NCI-H1436 treated with DMSO at 0.1 percent for 48 hours (cell line): ENCODE data around the gene SELENOW.
"Not testable (repeated sequence)": the region's sequence is repeated elsewhere in the genome, so short reads cannot be mapped to it uniquely, and the experiment has no call there.

Experiments
- DNase-seq: peaks from one replicate; lab custom pipeline; 2025; lab: John Stamatoyannopoulos, UW

The SELENOW gene

DNA sequence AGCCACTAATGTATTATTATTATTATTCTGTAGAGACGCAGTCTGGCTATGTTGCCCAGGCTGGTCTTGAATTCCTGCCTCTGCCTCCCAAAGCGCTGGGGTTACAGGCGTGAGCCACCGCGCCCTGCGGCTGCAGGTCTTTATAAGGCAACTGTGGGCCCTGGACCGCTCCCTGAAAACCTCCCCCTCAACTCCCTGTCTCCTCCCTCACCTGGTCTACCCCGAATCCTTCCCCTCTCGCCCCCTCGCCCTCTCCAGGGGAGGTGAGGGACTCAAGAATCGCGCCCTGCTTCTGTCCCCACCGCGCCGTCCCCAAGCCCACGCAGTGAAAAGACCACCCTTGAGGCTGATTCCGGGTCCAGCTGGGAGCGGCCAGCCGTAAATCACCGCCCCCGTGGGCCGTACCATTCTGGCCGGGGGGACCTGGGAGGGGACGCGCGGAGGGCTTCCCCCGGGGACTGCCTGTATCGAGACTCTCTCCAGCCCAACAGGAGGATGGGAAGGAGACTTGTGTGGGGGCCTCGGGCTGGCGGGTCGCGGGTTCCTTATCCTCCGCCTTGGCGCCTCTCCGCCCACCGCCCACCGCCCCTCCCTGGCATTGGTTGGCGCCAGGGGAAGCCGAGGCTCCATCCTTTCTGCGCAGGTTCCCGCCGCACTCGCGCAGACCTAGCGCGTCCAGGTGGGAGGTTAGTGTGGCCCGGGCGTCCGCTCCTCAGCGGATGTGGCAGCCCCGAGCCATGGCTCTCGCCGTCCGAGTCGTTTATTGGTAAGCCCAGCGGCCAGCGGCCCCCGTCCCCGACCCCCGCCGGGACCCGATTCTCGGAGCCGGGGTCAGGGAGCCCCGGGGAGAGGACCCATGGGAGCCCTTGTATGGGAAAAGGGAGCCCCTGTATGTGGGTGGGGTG, at the start of gene SELENOW:
SELENOW (plus strand) TSS at position 655 of the 905 bp plus-strand sequence; CDS start at position 738, 83 bp downstream.
- peak; percentile 56 for DNase-seq

DNA sequence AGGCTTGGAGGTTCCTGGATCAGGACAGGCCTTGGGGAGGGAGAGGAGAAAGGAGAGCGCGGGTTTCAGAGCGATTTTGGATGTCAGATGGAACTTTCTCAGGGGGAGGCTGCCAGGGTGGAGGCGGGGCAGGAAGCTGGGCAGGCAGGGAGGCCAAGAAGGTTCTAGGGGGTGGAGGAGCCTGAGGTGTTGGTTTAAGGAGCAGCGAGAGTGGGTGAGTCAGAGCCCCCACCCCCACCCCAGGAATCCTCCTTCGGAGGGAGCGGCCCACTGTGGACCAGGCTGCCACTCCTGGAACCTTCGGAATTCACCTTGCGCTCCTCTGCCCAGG, 49.1 kb upstream of the SELENOW start:
- DNase-seq, result no peak

DNA sequence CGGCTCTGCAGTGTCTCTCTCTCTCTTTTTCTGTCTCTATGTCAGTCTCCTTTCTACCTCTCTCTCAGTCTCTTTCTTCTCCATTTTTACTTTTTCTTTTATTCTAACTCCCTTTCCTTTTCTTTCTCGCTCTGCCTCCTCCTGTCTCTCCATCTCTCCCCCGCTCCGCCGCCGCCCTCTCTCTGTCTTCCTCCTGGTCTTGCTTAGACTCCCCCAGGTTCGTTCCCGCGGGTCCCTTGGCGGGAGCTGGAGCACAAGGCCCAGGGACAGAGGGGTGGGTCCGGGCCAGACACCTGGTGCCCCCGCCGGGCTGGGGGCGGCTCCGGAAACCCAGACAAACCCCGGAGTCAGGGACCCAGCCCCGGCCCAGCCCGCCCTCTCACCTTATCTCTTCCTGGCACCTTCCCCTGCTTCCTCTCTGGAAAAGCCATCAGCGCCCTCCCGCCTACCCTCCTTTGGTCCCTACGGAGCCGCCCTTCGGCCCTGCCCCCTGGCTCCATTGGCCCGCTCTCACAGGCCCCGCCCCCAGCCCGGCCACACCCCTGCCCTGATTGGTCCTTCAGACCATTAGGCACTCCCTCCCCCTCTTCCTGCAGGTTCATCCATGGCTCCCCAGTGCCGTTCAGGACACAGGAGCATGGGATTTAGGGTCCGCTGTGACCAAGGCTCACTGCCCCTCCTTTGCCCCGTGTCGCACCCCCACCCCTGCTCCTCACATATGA, 48.5 kb upstream of the SELENOW start:
- no peak for DNase-seq

DNA sequence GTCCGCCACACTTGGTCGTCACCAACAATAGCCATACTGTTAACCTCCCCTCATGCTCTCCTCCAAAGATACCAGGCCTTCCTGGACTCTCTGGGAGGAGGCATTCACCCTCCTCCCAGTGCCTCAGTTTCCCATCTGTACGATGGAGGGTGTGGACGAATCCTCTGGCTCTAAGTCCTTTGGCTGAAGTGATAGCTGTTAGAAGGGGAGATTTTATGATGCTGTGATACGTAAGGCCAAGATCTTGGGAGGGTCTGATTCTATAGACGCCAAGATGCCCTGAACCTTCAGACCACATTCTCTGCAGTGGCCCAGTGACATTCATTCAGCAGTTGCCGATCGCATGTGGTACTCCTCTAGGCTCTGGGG, 48.0 kb upstream of the SELENOW start:
- no peak for DNase-seq

DNA sequence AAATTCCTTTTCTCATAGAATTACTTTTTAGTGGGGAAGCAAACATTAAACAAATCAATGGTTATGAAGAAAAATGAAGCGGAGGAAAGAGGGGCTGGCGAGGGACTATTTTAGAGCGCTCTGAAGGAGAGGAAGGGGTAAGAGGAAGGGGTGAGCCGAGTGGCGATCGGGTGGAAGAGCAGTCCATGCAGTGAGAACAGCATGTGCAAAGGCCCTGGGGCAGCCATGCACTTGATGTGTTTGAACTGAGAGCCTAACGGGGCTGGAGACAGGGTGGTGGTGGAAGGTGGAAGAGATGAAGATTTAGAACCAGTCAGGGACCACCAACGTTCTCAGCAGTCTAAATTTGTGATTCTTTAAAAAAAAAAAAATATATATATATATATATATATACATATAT, 47.6 kb upstream of the SELENOW start:
- DNase-seq, result no peak

DNA sequence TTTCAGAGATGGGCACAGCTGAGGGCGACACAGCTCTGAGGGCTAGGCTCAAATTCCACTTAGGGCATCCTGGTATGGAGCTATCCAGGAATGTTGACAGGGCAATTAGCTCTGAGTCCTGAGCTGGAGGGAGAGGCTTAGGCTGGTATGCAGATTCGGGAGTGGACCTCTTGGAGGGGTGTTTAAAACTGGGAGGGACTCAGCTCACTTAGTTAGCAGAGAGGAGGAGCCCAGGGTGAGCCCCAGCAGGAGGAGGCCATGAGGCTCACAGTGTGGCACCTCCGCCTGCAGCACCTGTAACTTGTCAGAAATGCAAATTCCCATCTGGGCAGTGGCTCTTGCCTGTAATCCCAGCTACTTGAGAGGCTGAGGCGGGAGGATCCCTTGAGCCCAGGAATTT, 43.4 kb upstream of the SELENOW start:
- no peak for DNase-seq

DNA sequence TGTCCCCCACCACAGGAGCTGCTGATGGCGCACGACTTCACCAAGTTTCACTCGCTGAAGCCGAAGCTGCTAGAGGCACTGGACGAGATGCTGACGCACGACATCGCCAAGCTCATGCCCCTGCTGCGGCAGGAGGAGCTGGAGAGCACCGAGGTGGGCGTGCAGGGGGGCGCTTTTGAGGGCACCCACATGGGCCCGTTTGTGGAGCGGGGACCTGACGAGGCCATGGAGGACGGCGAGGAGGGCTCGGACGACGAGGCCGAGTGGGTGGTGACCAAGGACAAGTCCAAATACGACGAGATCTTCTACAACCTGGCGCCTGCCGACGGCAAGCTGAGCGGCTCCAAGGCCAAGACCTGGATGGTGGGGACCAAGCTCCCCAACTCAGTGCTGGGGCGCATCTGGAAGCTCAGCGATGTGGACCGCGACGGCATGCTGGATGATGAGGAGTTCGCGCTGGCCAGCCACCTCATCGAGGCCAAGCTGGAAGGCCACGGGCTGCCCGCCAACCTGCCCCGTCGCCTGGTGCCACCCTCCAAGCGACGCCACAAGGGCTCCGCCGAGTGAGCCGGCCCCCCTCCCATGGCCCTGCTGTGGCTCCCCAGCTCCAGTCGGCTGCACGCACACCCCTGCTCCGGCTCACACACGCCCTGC, 37.5 kb upstream of the SELENOW start:
- no peak for DNase-seq

DNA sequence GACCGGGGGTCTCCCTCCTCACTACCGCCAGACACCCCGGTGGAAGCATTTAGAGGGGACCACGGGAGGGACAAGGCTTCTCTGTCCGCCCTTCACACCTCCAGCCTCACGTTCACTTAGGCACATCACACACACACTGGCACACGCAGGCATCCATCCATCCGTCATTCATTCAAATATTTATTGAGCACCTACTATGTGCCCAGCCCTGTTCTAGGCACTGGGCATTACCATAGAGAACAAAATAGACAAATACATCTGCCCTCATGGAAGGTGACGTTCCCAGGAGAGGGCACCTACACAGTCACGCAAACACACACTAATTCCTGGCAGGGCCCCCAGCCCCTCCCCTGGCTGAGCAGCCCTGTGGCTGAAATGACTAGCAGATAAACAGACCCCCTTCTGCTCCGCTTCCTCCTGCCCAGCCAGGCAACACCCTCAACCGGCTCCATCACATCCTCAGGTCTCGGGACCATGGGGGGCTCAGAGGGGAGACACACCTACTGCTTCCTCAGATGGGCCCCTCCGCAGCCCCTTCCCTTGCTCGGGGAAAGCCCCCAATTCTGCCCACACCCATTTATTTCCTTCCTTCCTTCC, 36.9 kb upstream of the SELENOW start:
- DNase-seq, result no peak

DNA sequence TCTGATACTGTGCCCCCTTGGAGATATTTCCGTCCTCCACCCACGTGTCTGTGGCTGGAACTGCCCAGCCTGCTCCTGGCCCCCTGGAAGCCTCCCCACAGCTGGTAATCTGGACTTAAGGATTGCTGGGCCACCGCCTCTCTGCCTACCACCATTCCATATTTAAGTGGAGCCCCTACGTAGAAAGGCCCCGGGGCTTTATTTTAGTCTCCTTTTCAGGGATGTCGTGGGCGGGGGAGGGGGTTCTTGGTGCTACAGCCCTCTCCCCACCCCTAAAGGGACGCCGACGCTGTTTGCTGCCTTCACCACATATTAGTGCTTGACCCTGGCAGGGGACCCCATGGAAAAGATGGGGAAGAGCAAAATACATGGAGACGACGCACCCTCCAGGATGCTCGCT, 35.9 kb upstream of the SELENOW start:
- DNase-seq, result no peak

DNA sequence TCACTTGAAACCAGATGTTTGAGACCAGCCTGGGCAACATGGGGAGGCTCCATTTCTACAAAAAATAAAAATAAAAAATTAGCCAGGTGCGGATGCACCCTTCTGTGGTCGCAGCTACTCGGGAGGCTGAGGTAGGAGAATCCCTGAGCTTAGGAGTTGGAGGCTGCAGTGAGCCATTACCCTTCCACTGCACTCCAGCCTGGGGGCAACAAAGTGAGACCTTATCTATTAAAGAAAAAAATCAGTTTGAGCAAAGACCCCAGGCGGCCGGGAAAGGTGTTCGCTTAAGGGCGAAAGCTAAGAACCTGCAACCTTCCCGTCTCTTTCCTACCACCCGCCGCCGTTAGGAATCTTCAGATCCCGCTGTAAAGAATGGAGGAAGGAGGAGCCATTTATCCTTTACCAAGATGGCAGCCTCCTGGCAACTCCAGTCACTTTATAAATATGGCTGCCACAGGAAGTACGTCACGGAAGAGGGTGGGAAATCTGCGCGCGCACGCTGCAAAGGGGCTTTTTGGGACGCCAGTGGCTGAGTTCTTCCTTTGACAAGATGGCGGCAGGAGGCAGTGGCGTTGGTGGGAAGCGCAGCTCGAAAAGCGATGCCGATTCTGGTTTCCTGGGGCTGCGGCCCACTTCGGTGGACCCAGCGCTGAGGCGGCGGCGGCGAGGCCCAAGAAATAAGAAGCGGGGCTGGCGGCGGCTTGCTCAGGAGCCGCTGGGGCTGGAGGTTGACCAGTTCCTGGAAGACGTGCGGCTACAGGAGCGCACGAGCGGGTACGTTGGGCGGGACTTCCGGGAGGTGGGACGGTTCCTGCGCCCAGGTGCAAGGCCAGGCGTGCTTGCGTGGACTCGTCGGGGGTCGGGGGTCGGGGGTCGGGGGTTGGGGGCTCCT, 33.2 kb upstream of the SELENOW start, which contains the start of gene NOP53:
NOP53 (plus strand) TSS at position 537 of the 892 bp plus-strand sequence; CDS start at position 551, 14 bp downstream.
- peak; percentile 85 for DNase-seq

DNA sequence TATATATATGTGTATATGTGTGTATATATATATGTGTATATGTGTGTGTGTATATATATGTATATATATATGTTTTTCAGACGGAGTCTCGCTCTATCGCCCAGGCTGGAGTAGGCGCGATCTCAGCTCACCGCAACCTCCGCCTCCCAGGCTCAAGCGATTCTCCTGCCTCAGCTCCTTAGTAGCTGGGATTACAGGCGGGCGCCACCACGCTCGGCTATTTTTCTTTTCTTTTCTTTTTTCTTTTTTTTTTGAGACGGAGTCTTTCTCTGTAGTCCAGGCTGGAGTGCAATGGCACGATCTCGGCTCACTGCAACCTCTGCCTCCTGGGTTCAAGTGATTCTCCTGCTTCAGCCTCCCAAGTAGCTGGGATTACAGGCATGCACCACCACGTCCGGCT, 32.4 kb upstream of the SELENOW start:
- not testable (repeated sequence) for DNase-seq

DNA sequence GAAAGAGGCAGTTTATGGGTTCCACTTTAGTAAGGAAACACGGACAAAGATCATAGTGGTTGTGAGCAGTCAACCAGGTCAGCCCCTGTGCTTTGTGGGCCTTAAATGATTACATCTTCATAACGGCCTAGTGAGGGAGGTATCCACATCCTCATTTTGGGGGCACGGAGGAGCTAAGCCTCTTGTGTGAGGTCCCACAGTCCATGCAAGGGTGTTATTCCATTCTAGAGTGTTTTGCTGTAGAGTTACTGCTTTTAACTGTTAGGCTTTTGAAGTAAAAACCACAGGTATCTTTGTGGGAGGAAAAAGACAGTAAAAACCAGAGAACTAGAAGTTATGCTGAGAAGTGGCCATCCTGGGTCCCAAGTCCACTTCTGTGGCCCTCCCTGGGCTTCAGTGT, 29.2 kb upstream of the SELENOW start:
- DNase-seq, result no peak

DNA sequence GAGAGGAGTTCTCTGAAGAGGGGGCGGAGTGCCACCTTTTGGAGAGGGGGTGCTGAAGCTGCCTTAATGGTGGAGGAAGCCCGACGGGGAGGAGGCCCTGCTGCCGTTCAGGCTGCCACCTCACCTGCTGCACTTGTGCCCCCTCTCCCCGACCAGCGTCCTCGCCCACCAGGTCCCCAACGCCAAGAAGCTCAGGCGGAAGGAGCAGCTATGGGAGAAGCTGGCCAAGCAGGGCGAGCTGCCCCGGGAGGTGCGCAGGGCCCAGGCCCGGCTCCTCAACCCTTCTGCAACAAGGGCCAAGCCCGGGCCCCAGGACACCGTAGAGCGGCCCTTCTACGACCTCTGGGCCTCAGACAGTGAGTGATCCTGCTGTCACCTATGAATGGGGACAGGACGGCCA, 27.8 kb upstream of the SELENOW start:
- DNase-seq, result no peak

DNA sequence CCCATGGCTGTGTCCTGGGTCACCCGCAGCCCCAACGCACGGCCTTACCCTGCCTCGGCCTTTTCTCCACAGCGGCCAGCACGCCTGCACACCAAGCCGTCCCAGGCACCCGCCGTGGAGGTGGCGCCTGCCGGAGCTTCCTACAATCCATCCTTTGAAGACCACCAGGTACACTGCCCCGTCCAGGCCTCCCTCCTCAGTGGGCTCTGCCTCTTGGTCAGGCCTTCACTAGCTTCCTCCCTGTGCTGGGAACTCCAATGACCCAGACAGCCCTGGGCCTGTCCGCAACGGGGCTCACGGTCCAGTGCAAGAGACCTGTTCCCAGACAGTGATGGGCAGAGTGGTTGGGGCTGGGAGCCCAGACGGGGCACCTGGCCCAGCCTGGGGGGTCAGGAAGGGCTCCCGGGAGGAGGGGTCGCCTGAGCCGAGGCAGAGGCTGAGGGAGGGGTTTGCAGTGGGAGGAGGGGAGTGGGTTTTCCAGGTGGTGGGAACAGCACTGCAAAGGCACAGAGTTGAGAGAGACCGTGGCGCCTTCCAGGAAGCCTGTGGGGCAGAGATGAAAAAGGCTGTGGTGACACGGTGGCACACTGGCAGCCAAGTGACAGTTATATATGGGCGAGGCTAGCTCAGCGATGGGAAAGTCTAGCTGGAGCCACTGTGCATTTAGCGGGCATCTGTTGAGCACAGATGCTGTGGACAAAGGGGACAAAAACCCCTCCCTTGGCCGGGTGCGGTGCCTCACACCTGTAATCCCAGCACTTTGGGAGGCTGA, 25.9 kb upstream of the SELENOW start:
- no peak for DNase-seq

DNA sequence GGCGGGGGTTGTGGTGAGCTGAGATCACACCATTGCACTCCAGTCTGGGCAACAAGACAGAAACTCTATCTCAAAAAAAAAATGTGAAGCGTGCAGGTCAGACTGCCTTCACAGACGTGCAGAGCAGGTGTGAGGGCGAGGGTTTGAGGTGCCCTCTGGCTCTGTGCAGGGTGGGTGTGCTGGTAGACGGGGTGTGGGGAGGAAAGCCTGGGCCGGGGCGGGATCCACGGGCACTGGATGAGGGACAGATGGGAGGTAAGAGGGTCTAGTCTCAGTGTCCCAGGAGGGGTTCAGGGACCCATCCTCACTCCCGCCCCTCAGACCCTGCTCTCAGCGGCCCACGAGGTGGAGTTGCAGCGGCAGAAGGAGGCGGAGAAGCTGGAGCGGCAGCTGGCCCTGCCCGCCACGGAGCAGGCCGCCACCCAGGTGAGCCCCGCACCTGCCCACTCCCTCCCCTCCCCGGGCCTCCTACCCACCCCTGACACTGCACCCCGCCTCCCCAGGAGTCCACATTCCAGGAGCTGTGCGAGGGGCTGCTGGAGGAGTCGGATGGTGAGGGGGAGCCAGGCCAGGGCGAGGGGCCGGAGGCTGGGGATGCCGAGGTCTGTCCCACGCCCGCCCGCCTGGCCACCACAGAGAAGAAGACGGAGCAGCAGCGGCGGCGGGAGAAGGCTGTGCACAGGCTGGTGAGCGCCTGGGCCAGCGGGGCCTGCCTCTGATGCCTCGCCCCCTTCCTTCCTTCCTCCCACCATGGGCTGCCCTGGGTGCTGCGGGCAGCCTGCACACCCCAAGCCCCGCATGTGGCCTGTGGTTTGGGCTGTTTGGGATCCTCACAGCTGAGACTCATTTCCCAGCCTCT, 24.1 kb upstream of the SELENOW start:
- no peak for DNase-seq

DNA sequence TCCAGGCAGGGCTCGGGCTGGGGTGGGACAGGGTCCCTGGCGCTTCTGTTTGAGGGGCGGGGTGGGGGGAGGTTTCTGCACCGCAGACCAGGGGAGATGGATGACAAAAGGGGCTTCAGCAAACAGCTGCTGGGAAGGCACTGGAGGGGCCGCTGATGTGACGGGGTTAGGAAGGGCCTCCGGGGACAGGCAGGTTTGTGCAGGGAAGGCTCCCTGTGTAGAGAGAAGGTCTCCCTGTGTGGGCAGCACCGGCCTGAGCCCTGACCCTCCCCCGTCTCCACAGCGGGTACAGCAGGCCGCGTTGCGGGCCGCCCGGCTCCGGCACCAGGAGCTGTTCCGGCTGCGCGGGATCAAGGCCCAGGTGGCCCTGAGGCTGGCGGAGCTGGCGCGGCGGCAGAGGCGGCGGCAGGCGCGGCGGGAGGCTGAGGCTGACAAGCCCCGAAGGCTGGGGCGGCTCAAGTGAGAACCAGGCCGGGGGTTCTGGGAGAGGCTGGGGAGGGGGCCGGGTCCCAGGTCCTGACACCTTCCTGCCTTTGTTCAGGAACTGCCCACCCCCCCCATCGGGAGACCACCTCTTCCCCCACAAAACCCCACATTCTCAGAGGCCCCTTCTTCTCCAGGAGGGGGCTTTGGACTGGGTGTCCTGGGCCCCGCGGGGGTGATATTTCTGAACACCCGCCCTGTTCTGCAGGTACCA, 23.3 kb upstream of the SELENOW start:
- no peak for DNase-seq

DNA sequence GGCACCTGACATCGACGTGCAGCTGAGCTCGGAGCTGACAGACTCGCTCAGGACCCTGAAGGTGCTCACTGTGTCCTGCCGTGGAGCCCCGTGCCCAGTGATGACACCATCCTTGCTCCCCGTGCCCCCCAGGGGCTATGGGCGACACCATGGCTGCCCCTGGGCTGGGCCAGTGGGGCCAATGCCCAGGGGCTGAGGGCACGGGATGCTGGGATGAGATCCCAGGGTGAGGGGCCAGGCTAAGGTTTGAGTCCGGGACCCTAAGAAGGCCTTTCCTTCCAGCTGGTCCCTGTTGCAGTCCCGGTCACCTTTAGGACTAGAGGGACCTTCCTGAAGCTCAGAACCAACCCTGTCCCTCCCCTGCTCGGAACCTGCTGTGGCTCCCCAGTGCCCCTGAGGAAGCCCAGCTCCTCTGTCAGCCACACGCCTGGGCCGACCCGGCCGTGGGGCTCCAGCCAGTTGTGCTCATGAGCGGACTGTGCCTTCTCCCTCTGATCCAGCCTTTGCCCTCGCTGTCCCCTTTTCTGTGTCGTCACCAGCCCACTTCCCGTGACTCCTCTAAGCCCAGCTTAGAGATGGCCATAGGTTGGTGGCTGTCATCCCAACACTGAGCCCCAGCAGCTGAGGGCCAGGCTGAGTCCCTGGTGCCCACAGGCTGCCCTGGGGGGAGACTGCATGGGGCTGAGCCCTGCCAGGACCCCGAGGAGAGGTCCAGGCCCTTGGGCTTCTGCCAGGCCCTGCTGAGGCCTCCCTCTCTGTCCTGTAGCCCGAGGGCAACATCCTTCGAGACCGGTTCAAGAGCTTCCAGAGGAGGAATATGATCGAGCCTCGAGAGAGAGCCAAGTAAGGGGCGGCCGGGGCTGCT, 22.5 kb upstream of the SELENOW start:
- no peak for DNase-seq

DNA sequence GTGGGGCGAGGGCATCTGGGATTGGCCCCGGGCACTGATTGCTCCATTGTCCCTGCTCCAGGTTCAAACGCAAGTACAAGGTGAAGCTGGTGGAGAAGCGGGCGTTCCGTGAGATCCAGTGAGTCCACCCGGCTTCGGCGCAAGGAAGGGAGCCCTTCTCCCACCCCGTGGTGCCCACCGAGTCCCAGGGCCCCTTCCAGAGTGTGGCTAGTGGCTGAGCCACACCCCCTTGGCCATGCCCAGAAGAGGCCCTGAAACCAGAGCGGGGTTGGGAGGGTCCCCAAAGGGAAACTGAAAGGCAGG, 21.9 kb upstream of the SELENOW start:
- DNase-seq, result no peak
